Measurements from ENCODE around the gene ZFY.

DNA sequence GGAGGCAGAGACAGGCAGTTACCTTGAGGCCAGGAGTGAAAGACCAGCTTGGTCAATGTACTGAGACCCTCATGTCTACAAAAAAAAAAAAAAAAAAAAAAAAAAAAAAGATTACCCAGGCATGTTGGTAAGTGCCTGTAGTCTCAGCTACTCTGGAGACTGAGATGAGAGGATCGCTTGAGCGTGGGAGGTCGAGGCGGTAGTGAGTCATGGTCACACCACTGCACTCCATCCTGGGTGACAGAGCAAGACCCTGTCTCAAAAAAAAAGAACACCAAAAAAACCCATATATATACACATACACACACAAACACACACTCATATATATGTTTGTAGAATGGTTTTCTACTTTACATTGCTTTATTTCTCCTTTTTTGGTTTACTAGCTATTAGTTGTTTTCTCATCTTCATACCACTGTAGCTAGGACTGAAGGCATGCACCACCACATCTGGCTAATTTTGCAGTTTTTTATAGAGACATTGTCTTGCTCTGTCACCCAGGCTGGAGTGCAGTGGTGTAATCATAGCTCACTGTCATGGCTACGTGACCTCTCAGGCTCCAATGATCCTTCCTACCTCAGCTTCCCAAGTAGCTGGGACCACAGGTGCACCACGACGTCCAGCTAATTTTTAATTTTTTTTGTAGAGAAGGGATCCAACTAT, 14.5 kb downstream of the ZFY start:
- TF ChIP-seq CTCF (IDR thresholded peaks at IDR 0.05) (no peak), EP300 (IDR thresholded peaks at IDR 0.05) (no peak), POLR2A (IDR thresholded peaks at IDR 0.05) (no peak)

All from suprapubic skin (tissue), 3 donors.